Measurements from ENCODE around the gene ZNF74.
"Not testable (repeated sequence)": the region's sequence is repeated elsewhere in the genome, so short reads cannot be mapped to it uniquely, and the experiment has no call there.

Gene ZNF74

DNA sequence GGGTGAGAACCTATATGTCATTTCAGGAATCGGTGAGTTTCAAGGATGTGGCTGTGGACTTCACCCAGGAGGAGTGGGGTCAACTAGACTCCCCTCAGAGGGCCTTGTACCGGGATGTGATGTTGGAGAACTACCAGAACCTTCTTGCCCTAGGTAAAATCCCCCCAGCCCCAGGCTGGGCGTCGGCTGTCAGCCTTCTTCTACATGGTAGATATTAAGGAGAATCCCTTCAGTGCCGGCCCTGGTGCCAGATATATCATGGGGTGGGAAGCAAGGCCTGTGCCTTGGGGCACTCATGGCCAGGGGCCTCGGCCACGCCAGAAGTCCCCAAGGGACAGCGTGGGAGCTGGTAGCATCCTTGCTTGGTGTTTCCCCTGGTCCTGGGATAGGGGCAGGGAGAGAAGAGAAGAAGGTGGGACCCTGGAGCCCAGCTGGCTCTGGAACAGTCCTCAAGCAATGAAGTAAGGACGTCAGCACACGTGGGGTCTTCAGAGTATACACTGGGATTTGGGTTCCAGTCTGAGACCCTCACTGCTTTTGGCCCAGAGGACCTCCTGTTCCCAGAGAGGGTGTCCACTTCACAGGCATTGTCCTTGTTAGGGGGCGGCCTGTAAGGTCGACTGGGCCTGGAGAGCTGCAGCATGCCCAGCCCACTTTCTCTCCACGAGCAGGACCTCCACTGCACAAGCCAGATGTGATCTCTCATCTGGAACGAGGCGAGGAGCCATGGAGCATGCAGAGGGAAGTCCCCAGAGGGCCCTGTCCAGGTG is 6.8 kb downstream of the ZNF74 start:
- no peak for DNase-seq (ENCODE audit: low read depth in 2 of 2)

DNA sequence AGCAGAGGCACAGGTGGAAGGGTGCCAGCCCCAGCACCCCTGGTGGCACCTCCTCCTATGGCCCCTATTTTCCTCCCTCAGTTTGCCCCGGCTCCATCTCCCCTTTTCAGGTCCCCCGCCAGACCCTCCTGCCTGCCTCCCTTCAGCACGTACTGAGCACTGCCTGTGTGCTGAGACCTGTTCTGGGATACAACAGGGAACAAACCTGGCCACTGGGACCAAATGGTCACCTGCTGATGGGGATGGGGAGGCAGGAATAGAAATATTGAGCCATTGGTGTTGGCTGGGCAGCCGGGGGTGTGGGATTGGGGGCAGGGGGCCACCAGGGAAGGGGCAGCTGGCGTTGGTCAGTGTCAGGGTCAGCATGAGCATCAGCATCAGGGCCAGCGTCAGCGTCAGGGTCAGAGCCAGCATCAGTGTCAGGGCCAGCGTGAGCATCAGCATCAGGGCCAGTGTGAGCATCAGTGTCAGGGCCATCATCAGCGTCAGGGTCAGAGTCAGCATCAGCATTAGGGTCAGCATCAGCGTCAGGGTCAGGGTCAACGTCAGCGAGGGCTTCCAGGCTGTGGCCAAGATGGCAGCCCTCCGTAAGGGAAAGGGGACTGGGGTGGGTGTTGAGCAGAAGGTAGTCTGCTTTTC is 7.5 kb downstream of the ZNF74 start:
- DNase-seq (ENCODE audit: low read depth in 2 of 2): no peak

DNA sequence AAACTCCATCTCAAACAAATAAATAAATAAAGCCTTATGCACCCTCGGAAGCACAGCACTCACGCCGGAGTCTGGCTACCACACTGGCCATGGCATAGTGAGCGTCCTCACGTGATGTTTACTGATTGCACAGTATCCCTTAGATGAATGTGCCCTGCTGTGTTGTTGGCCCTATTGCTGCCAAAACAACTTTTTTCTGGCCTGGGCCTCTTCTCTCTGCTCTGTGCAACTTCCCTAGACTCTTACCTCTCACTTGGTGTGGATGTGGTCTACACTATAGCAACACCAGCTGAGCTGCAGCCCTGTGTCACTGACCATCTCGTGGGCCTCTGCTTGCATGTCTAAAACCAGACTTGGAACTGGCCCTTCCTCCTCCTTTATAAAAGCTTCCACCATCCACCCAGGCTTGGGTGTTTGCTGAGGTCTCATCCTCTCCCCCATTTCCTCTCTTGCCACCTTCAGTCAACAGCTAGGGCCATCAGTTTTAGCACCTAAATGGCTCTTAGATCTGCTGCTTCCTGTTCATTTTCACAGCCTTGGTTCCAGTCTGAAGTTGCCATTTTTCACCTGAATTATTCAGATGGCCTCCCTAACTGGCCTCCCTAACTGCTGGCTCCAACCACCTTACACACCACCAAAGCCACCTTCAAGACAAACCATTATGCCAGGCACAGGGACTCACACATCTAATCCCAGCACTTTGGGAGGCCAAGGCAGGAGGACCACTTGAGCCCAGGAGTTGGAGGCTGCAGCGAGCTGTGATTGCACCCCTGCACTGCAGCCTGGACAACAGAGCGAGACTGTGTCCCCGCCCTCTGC is 9.2 kb downstream of the ZNF74 start:
- DNase-seq (ENCODE audit: low read depth in 2 of 2): no peak

DNA sequence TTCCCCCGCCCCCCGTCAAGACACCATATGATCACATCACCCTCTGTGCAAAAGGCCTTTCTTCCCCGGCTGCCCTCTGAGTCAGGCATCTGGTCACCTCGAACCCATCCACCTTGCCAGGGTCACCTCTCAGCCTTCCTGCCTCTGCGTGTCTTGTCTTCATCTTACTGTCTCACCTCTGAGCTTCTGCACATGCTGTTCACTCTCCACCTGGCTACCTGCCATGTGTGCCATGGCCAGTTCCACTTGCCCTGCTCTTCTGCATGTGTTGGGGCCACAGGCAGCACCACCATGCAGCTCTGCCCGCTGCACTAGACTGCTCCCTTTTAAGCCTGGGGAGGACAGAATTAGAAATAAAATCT is 9.8 kb downstream of the ZNF74 start:
- no peak for DNase-seq (ENCODE audit: low read depth in 2 of 2)

DNA sequence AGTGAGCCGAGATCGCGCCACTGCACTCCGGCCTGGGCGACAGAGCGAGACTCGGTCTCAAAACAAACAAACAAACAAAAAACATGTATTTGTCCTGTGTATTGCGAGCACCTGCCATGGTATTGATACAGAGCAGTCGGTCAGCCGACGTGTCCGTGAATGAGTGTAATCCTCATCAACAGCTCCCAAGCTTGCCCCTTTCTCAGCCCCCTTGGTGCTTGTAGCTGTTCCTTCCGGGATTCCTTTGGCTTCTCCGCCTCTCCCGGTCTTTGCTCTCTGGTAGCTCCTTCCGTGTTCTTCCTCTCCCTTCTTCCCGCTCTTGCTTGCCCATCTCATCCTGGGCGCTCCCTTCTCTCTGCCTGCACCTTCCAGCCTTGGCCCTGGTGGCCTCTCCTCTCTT is 10.9 kb downstream of the ZNF74 start:
- DNase-seq (ENCODE audit: low read depth in 2 of 2): no peak

DNA sequence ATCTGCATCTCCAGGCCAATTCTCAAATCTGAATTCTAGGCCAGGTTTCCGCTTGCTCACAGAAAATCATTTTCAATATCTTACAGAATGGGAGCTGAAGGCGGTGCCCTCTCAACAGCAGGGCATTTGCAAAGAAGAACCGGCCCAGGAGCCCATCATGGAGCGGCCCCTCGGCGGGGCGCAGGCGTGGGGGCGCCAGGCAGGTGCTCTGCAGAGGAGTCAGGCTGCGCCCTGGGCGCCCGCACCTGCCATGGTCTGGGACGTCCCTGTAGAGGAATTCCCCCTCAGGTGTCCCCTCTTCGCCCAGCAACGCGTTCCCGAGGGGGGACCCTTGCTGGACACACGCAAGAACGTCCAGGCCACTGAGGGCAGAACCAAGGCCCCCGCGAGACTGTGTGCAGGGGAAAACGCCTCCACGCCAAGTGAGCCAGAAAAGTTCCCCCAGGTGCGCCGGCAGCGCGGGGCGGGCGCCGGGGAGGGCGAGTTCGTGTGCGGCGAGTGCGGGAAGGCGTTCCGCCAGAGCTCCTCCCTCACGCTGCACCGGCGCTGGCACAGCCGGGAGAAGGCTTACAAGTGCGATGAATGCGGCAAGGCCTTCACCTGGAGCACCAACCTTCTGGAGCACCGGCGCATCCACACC is 11.5 kb downstream of the ZNF74 start:
- DNase-seq (ENCODE audit: low read depth in 2 of 2): no peak

DNA sequence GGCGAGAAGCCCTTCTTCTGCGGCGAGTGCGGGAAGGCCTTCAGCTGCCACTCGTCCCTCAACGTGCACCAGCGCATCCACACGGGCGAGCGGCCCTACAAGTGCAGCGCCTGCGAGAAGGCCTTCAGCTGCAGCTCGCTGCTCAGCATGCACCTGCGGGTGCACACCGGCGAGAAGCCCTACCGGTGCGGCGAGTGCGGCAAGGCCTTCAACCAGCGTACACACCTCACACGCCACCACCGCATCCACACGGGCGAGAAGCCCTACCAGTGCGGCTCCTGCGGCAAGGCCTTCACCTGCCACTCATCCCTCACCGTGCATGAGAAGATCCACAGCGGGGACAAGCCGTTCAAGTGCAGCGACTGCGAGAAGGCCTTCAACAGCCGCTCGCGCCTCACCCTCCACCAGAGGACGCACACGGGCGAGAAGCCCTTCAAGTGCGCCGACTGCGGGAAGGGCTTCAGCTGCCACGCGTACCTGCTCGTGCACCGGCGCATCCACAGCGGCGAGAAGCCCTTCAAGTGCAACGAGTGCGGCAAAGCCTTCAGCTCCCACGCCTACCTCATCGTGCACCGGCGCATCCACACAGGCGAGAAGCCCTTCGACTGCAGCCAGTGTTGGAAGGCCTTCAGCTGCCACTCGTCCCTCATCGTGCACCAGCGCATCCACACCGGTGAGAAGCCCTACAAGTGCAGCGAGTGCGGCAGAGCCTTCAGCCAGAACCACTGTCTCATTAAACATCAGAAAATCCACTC is 12.2 kb downstream of the ZNF74 start:
- no peak for DNase-seq (ENCODE audit: low read depth in 2 of 2)

DNA sequence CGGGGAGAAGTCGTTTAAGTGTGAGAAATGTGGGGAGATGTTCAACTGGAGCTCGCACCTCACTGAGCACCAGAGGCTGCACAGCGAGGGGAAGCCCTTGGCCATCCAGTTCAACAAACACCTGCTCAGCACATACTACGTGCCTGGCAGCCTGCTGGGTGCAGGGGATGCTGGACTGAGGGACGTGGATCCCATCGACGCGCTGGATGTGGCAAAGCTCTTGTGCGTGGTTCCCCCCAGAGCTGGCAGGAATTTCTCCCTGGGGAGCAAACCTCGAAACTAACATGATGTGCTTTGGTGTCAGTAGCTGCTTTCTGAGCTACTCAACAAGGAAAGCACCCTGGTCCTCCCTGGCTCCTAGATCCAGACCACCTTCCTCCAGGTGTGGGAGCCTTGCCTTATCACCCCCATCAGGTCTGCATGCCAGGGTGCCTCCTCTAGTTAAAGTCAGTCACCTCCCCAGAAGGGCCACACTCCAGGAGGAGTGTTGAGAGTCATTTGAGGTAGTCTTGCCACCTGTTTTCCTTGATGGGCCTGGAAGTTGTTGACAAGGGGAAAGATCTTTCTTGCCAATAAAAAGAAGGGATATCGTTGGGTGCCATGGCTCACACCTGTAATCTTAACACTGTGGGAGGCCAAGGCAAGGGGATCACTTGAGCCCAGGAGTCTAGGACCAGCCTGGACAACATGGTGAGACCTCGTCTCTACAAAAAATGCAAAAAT is 12.9 kb downstream of the ZNF74 start:
- DNase-seq (ENCODE audit: low read depth in 2 of 2): no peak

DNA sequence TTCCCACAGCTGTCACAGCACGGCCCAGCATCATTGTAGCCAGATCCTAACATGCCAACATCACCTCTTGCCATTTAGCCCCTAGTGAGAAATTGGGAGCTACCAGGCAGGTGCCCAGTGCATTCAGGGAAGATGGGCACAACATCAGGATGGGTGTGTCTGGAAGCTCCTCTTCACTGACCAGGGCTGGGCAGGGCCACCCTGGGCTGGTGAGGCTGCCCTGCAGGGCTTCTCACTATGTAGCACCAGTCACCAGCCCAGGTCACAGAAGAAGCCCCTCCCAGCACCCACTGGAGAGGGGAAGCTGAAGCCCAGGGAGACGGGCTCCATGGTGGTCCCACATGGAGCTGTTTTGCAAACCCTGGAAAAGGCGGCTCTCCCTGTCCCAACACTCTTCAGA is 13.9 kb downstream of the ZNF74 start:
- no peak for DNase-seq (ENCODE audit: low read depth in 2 of 2)

DNA sequence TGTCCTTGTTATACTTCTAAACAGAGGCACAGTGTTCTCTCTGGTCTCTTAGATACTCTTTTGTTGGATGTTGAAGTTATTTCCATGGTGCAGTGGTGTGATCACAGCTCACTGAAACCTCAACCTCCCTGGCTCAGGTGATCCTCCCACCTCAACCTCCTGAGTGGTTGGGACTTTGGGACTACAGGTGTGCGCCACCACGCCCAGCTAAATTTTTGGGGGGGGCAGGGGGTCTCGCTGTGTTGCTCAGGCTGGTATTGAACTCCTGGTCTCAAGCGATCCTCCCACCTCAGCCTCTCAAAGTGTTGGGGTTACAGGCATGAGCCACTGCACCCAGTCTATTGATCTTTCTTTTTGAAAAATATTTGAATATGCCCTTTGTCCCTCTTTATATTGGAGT is 14.9 kb downstream of the ZNF74 start:
- DNase-seq (ENCODE audit: low read depth in 2 of 2): no peak

DNA sequence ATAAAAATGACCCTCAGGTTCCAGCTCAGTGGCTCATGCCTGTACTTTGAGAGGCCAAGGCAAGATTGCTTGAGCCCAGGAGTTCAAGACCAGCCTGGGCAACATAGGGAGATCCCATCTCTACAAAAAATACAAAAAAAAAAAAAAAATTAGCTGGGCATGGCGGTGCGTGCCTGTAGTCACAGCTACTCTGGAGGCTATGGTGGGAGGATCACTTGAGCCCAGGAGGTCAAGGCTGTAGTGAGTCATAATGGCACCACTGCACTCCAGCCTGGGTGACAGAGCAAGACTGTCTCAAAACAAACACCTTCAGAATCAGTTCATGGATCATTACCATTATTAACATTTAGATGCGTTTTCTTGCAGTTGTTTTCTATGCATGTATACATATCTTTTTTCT is 15.4 kb downstream of the ZNF74 start:
- DNase-seq (ENCODE audit: low read depth in 2 of 2): not testable (repeated sequence)

DNA sequence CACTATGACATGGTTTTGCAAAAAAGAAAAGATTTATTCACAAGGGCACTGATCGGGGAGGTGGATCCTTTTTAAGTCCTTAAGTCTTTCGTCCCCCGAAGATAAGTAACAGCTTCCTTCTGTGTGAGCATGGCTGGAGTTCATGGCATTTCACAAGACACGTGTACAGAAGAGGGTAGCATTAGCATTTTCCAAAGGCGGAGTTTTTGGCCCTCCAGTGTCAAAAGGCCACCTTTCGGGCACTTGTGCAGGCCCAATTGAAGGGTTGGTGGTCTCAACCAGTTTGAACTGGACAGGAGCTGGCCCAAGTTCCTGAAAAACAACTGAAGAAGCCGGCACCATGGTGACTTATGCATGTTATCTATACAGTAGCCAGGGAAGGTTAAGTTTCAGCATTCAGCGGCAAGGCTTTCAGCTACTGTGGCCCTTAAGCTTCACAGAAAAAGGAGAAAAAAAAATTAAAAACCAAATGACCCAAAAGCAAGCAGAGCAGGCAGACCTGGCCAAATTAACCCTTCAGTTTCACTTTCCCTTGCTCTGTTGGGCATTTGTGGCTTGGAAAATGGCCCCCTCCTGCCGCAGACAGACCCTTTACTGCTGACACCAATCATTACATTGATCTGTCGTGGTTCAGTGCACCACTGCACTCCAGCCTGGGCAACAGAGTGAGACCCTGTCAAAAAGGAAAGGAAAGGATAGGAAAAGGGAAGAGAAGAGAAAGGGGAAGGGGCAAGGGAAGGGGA is 18.7 kb downstream of the ZNF74 start:
- no peak for DNase-seq (ENCODE audit: low read depth in 2 of 2)

DNA sequence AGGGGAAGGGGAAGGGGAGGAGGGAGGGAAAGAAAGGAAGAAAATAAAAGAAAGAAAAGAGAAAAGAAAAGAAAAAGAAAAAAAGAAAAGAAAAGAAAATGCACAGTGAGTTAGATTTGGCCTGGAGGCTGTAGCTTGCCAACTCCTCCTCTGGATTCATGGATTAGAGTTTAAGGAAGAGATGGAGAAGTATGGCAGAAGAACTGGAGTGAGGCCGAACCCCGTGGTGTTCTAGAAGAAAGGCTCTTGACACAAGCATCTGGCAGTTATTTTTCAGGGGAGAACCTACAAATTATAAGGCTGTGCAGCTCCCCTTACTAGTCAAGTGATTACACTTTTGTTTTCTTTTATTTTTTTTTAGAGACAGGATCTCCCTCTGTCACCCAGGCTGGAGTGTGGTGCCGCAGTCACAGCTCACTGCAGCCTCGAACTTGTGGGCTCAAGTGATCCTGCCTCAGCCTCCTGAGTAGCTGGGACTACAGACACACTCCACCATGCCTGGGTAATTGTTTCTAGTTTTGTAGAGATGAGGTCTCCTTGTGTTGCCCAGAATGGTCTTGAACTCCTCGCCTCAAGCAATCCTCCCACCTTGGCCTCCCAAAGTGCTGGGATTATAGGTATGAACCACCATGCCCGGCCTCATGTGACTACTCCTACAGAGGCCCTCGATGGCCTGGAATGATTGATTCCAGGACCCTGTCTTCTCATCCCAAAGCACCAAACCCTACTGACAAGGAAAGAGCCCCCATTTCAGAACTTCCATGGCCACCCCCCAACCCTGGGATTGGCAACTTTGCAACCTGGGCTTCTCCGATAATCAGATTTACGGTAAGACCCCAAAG is 19.5 kb downstream of the ZNF74 start:
- DNase-seq (ENCODE audit: low read depth in 2 of 2): no peak

DNA sequence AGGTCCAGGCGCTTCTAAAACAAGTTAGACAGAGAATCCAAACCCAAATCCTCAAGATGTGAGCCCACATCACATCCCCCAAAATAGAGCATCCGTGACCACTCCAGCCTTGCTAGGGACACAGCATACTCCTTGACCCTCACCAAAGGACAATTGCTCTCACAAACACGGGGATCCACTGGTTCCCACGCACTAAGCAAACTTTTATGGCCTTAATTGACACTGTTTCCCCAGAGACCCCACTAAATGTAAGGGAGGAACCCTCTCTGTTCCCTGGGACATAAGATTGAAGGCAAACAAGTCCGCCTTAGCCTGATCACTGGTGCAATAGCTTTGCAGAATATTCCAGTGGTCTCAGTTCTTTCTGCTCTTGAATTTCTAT is 20.1 kb downstream of the ZNF74 start:
- no peak for DNase-seq (ENCODE audit: low read depth in 2 of 2)

DNA sequence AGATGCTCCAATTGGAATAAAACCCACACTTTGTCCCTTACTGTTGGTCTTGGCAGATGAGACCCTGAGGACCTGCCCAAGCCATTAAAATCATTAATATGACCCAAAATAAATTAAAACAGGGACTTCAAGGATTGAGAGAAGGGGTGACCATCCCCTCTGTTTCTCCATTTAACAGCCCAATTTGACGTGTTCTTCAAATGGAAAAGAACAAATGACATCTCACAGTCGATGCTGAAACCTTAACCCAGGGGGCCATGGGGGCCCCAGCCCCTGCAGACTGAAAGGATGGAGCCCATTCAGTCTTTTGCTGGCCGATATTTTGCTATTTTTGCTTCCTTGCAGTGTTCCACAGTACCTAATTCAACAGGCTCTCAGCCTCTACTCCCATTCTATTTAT is 20.5 kb downstream of the ZNF74 start:
- DNase-seq (ENCODE audit: low read depth in 2 of 2): no peak

DNA sequence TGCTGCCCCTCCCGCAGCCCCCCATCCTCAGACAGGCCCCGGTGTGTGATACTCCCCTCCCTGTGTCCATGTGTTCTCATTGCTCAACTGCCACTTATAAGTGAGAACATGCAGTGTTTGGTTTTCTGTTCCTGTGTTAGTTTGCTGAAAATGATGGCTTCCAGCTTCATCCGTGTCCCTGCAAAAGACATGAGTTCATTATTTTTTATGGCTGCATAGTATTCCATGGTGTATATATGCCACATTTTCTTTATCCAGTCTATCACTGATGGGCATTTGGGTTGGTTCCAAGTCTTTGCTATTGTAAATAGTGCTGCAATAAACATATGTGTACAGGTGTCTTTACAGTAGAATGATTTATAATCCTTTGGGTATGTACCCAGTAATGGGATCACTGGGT is 21.3 kb downstream of the ZNF74 start:
- DNase-seq (ENCODE audit: low read depth in 2 of 2): not testable (repeated sequence)

DNA sequence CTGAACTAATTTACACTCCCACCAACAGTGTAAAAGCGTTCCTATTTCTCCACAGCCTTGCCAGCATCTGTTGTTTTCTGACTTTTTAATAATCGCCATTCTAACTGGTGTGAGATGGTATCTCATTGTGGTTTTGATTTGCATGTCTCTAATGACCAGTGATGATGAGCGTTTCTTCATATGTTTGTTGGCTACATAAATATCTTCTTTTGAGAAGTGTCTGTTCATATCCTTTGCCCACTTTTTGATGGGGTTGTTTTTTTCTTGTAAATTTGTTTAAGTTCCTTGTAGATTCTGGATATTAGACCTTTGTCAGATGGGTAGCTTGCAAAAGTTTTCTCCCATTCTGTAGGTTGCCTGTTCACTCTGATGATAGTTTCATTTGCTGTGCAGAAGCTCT is 21.7 kb downstream of the ZNF74 start:
- not testable (repeated sequence) for DNase-seq (ENCODE audit: low read depth in 2 of 2)

DNA sequence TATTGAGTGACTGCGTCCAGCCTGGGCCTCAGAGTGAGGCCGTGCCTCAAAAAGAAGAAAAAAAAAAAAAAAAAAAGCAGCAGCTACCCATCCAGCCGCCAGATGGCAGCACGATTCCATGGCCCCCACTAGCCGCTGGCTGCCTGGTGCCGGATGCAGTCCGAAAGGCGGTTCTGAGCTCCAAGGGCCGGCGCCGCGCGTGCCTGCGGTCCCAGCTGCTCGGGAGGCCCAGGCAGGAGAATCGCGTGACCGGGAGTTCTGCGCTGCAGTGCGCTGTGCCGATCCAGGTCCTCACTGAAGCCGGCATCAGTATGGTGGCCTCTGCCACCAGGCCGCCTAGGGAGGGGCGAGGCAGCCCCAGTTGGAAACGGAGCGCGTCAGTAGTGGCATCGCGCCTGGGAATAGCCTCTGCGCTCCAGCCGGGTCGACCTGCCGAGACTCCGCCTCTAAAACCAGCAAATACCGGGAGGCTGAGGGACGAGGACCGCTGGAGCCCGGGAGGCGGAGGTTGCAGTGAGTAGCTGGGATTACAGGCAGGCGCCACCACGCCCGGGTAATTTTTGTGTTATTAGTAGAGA is 24.3 kb downstream of the ZNF74 start:
- DNase-seq (ENCODE audit: low read depth in 2 of 2): peak; percentile 45 to 54

DNA sequence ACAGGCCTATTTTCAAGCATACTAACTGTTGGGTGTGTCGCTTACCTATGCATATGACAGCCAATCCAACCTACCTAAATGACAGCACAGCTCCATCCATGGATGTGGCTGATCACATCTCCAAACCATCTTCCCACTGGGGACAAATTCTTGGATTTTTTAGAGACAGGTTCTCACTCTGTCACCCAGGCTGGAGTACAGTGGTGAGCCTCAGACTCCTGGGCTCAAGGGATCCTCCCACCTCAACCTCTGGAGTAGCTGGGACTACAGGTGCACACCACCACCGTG is 25.7 kb downstream of the ZNF74 start:
- no peak for DNase-seq (ENCODE audit: low read depth in 2 of 2)

Measured in stimulated activated CD8-positive, alpha-beta memory T cell treated with anti-CD3 and anti-CD28 coated beads, Interleukin-2, amount 100 ng/mL, for 48 hours (primary cell).